ENCODE results near the gene BCL6. TPM values are rescaled to one million over a fixed set of nuclear protein-coding genes. Genes with fewer than 3 reads are reported as not detected.

BCL6 gene
- total and polyA plus RNA-seq, 9 of the 15 experiments (the other 6 are each of a cell fraction or from before 2014, with no cell fraction given): 0.08 to 3.5 (median 1.6) TPM

DNA sequence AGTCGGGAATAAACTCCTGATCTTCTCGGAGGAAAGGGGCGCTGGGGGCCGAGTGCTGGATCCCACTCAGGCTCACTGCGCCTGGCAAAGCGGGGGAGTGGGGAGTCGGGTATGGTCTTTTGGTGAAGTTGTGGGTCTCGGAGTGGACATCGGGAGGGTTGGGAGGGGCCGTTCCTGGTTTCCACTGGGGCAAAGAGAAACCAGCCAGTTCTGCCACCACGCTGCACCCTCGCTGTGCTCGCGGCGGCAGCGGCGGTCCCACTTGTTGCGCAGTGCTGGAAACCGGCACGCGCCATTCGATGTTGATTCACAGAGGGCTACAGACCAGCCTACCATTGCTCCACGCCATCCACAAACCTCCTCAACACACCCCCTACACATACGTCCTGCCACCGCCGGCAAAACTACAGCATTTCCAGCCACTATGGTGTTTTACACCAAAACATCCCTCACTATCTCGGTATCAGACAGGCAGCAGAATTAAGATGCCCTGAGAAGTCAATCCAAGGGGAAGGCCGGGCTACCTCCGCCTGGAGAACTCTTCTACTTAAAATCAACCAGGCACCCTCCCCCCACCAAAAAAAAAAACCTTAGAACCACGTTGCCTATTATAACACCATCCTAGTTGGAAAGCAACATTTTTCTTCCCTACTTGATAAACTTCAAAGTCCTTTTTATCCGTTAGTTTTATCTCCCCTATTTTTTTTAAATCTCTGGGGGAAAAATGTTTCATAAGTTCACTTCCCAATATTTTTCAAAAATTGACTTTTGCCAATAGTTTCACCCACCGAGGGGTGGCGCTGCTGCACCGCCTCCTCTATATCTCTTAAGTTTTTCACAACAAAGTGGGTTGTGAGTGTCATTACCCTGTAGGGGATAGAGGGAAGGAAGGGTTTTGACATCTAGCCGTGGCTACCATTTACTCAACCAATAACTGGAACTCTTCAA, 3.6 kb downstream of the BCL6 start (continued):
- TF ChIP-seq, protein P1, sequence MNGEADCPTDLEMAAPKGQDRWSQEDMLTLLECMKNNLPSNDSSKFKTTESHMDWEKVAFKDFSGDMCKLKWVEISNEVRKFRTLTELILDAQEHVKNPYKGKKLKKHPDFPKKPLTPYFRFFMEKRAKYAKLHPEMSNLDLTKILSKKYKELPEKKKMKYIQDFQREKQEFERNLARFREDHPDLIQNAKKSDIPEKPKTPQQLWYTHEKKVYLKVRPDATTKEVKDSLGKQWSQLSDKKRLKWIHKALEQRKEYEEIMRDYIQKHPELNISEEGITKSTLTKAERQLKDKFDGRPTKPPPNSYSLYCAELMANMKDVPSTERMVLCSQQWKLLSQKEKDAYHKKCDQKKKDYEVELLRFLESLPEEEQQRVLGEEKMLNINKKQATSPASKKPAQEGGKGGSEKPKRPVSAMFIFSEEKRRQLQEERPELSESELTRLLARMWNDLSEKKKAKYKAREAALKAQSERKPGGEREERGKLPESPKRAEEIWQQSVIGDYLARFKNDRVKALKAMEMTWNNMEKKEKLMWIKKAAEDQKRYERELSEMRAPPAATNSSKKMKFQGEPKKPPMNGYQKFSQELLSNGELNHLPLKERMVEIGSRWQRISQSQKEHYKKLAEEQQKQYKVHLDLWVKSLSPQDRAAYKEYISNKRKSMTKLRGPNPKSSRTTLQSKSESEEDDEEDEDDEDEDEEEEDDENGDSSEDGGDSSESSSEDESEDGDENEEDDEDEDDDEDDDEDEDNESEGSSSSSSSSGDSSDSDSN (IDR thresholded peaks at IDR 0.05; ENCODE audit: borderline replicate concordance in 1 of 2, low read depth in 2 of 2, low read length in 2 of 2): no peak
- TF ChIP-seq, protein P2, sequence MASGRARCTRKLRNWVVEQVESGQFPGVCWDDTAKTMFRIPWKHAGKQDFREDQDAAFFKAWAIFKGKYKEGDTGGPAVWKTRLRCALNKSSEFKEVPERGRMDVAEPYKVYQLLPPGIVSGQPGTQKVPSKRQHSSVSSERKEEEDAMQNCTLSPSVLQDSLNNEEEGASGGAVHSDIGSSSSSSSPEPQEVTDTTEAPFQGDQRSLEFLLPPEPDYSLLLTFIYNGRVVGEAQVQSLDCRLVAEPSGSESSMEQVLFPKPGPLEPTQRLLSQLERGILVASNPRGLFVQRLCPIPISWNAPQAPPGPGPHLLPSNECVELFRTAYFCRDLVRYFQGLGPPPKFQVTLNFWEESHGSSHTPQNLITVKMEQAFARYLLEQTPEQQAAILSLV (tag; IDR thresholded peaks at IDR 0.05): no peak
- TF ChIP-seq HNRNPLL (IDR thresholded peaks at IDR 0.05; ENCODE audit: low read depth, low read length, poor library complexity, severe bottlenecking) (no peak), NCOA2 (IDR thresholded peaks at IDR 0.05; ENCODE audit: partially characterized antibody in 2 of 2) (no peak), RHOXF2B (CRISPR knock-in tag; conservative IDR thresholded peaks at IDR 0.05) (no peak), ZNF224 (CRISPR knock-in tag; IDR thresholded peaks at IDR 0.05) (no peak), ZNF740 (CRISPR knock-in tag; IDR thresholded peaks at IDR 0.05) (0 out of 2 replicates have a peak, but pooled peaks have one; percentile 24), ZNF740 (tag; IDR thresholded peaks at IDR 0.05) (no peak), SMAD3 (CRISPR knock-in tag; conservative IDR thresholded peaks at IDR 0.05) (no peak), TAF15 (IDR thresholded peaks at IDR 0.05; ENCODE audit: low read depth, low read length) (no peak), EWSR1 (IDR thresholded peaks at IDR 0.05; ENCODE audit: borderline replicate concordance, low read depth, partially characterized antibody) (no peak), ZFPM2 (CRISPR knock-in tag; IDR thresholded peaks at IDR 0.05) (no peak), RAD21 (CRISPR knock-in tag; conservative IDR thresholded peaks at IDR 0.05 in 1 of 2, IDR thresholded peaks at IDR 0.05 in 1 of 2) (peak; percentile 75 to 83), SPI1 (IDR thresholded peaks at IDR 0.05; ENCODE audit: borderline replicate concordance, low read depth, low read length) (no peak), ZNF282 (CRISPR knock-in tag; IDR thresholded peaks at IDR 0.05) (no peak), TFAM (CRISPR knock-in tag; conservative IDR thresholded peaks at IDR 0.05) (no peak), ZC3H4 (CRISPR knock-in tag; IDR thresholded peaks at IDR 0.05; ENCODE audit: borderline replicate concordance) (no peak), FOXK2 (conservative IDR thresholded peaks at IDR 0.05 in 1 of 2, IDR thresholded peaks at IDR 0.05 in 1 of 2; ENCODE audit: low read depth in 2 of 2) (no peak), ETS2 (tag; IDR thresholded peaks at IDR 0.05; ENCODE audit: borderline replicate concordance, poor library complexity, severe bottlenecking) (no peak), NFE2L1 (tag; IDR thresholded peaks at IDR 0.05; ENCODE audit: borderline replicate concordance, low read depth) (no peak), FOSL1 (tag; conservative IDR thresholded peaks at IDR 0.05) (no peak), ZNF232 (CRISPR knock-in tag; IDR thresholded peaks at IDR 0.05) (no peak), HMG20B (CRISPR knock-in tag; IDR thresholded peaks at IDR 0.05) (no peak)
